CD14-positive monocyte (primary cell): ENCODE results near the gene MYO18A. TPM values are rescaled to one million over a fixed set of nuclear protein-coding genes. Genes with fewer than 3 reads are reported as not detected.
A peak's percentile ranks its signal among the peaks of the same experiment; 100 is the strongest.

Experiments
- DNase-seq, 3 donors: peaks; one replicate each; pipeline ENCODE4 v3.0.0-alpha.2; 2011 to 2022
- H2AFZ ChIP-seq: 2 replicates; pipeline ENCODE4 v1.6.0; 2012; ENCODE audit warnings: mild to moderate bottlenecking, low read depth, low read length, inconsistent platforms; ENCODE audit not compliant: insufficient read depth, poor library complexity, severe bottlenecking
- H3K27ac ChIP-seq, 2 donors: 1 replicate in 1 of 2; 2 replicates in 1 of 2; pipeline ENCODE4 v1.5.1; 2012 to 2013; ENCODE audit warnings: low read length in 2 of 2, control low read depth in 1 of 2, inconsistent platforms in 1 of 2, low read depth in 1 of 2, mild to moderate bottlenecking in 1 of 2
- H3K27me3 ChIP-seq, 2 donors: one replicate each; pipeline versions ENCODE4 v1.6.0 to v1.6.1; 2011 to 2013; ENCODE audit warnings: low read length in 2 of 2; ENCODE audit not compliant: control insufficient read depth in 2 of 2, insufficient read depth in 2 of 2
- H3K36me3 ChIP-seq, 2 donors: replicated peaks in 1 of 2; 1 replicate in 1 of 2; 2 replicates in 1 of 2; pipeline versions ENCODE4 v1.5.1 to v1.6.1; 2012 to 2013; ENCODE audit warnings: low read length in 2 of 2, control low read depth in 1 of 2, inconsistent platforms in 1 of 2, mild to moderate bottlenecking in 1 of 2; ENCODE audit not compliant: insufficient read depth in 2 of 2, control insufficient read depth in 1 of 2
- H3K4me1 ChIP-seq, 2 donors: 1 replicate in 1 of 2; 2 replicates in 1 of 2; pipeline versions ENCODE4 v1.5.1 to v1.6.1; 2012 to 2013; ENCODE audit warnings: low read length in 2 of 2, control low read depth in 1 of 2, inconsistent platforms in 1 of 2, mild to moderate bottlenecking in 1 of 2, moderate library complexity in 1 of 2; ENCODE audit not compliant: insufficient read depth in 2 of 2, control insufficient read depth in 1 of 2
- H3K4me2 ChIP-seq: replicated peaks from 2 replicates; pipeline ENCODE3; 2012; ENCODE audit warnings: low read length, moderate library complexity, mild to moderate bottlenecking; ENCODE audit not compliant: poor library complexity, severe bottlenecking; ENCODE audit errors: extremely low read depth
- H3K4me3 ChIP-seq, 3 experiments: fragments of 200-600 bp in 1 of 3; sonication (generic) in 1 of 3; replicated peaks in 1 of 3; 1 replicate in 2 of 3; 2 replicates in 1 of 3; pipeline ENCODE4 v1.5.1; 2011 to 2013; ENCODE audit warnings: low read length in 3 of 3, mild to moderate bottlenecking in 3 of 3, control low read depth in 2 of 3, low read depth in 2 of 3, inconsistent platforms in 1 of 3, moderate library complexity in 1 of 3
- H3K79me2 ChIP-seq: 2 replicates; pipeline ENCODE4 v1.6.0; 2012; ENCODE audit warnings: mild to moderate bottlenecking, control low read depth, inconsistent platforms, low read length, moderate library complexity; ENCODE audit not compliant: insufficient read depth
- H3K9ac ChIP-seq: 2 replicates; pipeline ENCODE4 v1.6.0; 2017; ENCODE audit warnings: low read length, mild to moderate bottlenecking; ENCODE audit not compliant: insufficient read depth, poor library complexity, severe bottlenecking
- H3K9me3 ChIP-seq, 2 donors: replicated peaks in 1 of 2; 1 replicate in 1 of 2; 2 replicates in 1 of 2; pipeline versions ENCODE4 v1.5.1 to v1.6.1; 2012 to 2013; ENCODE audit warnings: low read length in 2 of 2, control low read depth in 1 of 2; ENCODE audit not compliant: control insufficient read depth in 1 of 2, insufficient read depth in 1 of 2
- H4K20me1 ChIP-seq: 2 replicates; pipeline ENCODE4 v1.6.0; 2012; ENCODE audit warnings: mild to moderate bottlenecking, low read length, control low read depth, moderate library complexity; ENCODE audit not compliant: insufficient read depth
- H3K27ac Mint-ChIP-seq, 7 donors: one replicate each; pipeline ENCODE4 v1.8.0; 2020; ENCODE audit warnings: mild to moderate bottlenecking in 7 of 7, mixed read lengths in 7 of 7, moderate library complexity in 6 of 7, inconsistent platforms in 2 of 7
- H3K27me3 Mint-ChIP-seq, 3 donors: one replicate each; pipeline ENCODE4 v1.8.0; 2021 to 2022; ENCODE audit warnings: low read depth in 3 of 3, mild to moderate bottlenecking in 3 of 3, mixed read lengths in 3 of 3, moderate library complexity in 3 of 3, inconsistent platforms in 1 of 3
- H3K36me3 Mint-ChIP-seq, 2 donors: one replicate each; pipeline ENCODE4 v1.8.0; 2020; ENCODE audit warnings: mixed read lengths in 2 of 2, inconsistent platforms in 1 of 2, mild to moderate bottlenecking in 1 of 2
- H3K4me1 Mint-ChIP-seq: one replicate; pipeline ENCODE4 v1.8.0; 2020; ENCODE audit warnings: mild to moderate bottlenecking, mixed read lengths
- H3K4me3 Mint-ChIP-seq, 2 donors: one replicate each; pipeline ENCODE4 v1.8.0; 2020; ENCODE audit warnings: mild to moderate bottlenecking in 2 of 2, mixed read lengths in 2 of 2, moderate library complexity in 1 of 2
- H3K9me3 Mint-ChIP-seq, 7 donors: one replicate each; pipeline ENCODE4 v1.8.0; 2020 to 2022; ENCODE audit warnings: mixed read lengths in 7 of 7, mild to moderate bottlenecking in 6 of 7, moderate library complexity in 6 of 7, inconsistent platforms in 2 of 7
- WGBS: methylation state at CpG from one replicate; pipeline ENCODE4 v1.1.5; 2013; ENCODE audit warnings: missing lambda C conversion rate; ENCODE audit not compliant: insufficient coverage; 5-methylcytosine and 5-hydroxymethylcytosine counted together
- intact Hi-C, 2 donors: fragments of 100-400 bp; cut with micrococcal nuclease; formaldehyde crosslinking; loops; one replicate each; pipeline versions ENCODE4 v1.15.0 to v1.15.1; 2023
- polyA plus RNA-seq, 3 donors: library from polyadenylated mRNA; depleted of rRNA in 1 of 3; unstranded in 2 of 3; stranded (reverse) in 1 of 3; fragments of 300-500 nt in 2 of 3; fragments of >200 nt in 1 of 3; fragmentation: Illumina TruSeq in 2 of 3; gene quantifications; 1 replicate in 2 of 3; 2 replicates in 1 of 3; pipeline ENCODE4 v1.2.3, GENCODE V29; 2012 to 2021
- TF ChIP-seq, protein P1 (sequence below): fragments of 200-600 bp; IDR thresholded peaks from one replicate; pipeline ENCODE4 v1.8.0; 2022; ENCODE audit warnings: antibody characterized with exemption, mild to moderate bottlenecking

Gene MYO18A
- polyA plus RNA-seq, 3 donors, result 6.3 to 40.2 (median 11.0) TPM

DNA sequence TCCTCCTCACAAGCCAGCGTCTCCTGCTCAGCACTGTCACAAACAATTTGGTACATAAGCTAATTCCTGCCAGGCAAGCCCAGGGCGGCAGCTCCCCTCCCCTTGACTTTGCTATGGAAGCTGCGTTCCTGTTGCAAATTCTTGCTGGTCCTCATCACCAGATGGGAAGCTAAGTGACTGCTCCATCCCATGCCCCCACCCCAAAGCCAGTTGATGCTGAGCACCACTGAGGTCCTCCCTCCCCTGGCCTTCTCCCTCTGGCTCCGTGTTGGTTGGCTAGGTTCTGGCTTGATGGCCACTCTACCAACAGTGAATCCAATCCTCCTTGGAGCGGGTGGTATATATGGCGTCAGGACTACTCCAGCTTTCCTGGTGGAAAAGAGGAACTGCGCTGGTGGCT, 102.9 kb downstream of the MYO18A start:
- Histone ChIP-seq H3K9ac (no peak overlapping the region), H3K36me3 (peaks cover 52 to 72% of the 10 kb centered on the region in 2 donors), H4K20me1 (peaks cover 5% of the 10 kb centered on the region), H3K4me3 (no peak overlapping the region), H3K4me2 (no peak overlapping the region), H2AFZ (no peak overlapping the region), H3K79me2 (no peaks in the 10 kb centered on the region), H3K27ac (no peak overlapping the region), H3K4me1 (no peaks in the 10 kb centered on the region), H3K9me3 (no peaks in the 10 kb centered on the region), H3K27me3 (no peaks in the 10 kb centered on the region)
- Mint-ChIP-seq H3K27me3 (peaks cover 0 to 3% (median 2%) of the 10 kb centered on the region in 3 donors), H3K9me3 (no peaks in the 10 kb centered on the region), H3K27ac (peak overlapping the region in 2 of 7 donors; percentile 16 to 57), H3K4me3 (no peak overlapping the region), H3K4me1 (peaks cover 3% of the 10 kb centered on the region), H3K36me3 (peaks cover 55 to 75% of the 10 kb centered on the region in 2 donors)
- TF ChIP-seq, protein P1, sequence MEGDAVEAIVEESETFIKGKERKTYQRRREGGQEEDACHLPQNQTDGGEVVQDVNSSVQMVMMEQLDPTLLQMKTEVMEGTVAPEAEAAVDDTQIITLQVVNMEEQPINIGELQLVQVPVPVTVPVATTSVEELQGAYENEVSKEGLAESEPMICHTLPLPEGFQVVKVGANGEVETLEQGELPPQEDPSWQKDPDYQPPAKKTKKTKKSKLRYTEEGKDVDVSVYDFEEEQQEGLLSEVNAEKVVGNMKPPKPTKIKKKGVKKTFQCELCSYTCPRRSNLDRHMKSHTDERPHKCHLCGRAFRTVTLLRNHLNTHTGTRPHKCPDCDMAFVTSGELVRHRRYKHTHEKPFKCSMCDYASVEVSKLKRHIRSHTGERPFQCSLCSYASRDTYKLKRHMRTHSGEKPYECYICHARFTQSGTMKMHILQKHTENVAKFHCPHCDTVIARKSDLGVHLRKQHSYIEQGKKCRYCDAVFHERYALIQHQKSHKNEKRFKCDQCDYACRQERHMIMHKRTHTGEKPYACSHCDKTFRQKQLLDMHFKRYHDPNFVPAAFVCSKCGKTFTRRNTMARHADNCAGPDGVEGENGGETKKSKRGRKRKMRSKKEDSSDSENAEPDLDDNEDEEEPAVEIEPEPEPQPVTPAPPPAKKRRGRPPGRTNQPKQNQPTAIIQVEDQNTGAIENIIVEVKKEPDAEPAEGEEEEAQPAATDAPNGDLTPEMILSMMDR, result no peak
- WGBS, result 98% methylated on average over 6 of the region's 7 CpGs
- DNase-seq, result no peak
- intact Hi-C loops, result no loop called here

DNA sequence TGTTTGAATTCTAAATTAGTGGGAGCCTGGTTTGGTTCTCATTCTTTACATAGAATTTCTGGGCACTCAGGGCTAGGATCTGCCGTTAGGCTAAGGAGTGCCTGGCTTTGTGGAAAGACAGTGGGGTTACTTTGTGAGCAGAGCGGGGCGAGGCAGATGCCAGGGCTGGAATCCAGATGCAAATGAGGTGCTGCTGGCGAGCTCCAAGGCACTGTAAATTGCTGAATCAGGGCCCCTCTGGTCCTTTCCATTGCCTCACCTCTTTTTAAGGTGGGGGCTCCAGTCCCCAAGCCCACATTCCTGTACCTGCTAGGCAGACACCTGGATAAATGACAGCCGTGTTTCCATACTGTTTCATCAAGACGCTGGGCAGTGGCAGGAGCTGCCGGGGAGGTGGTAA, 103.5 kb downstream of the MYO18A start:
- Mint-ChIP-seq H3K27ac (no peak overlapping the region), H3K4me1 (peaks cover 3% of the 10 kb centered on the region), H3K4me3 (no peak overlapping the region), H3K27me3 (peaks cover 0 to 3% (median 2%) of the 10 kb centered on the region in 3 donors), H3K9me3 (no peaks in the 10 kb centered on the region), H3K36me3 (peaks cover 50 to 69% of the 10 kb centered on the region in 2 donors)
- TF ChIP-seq, protein P1, result no peak
- H3K9ac ChIP-seq, result no peak overlapping the region
- H2AFZ ChIP-seq, result no peak overlapping the region
- H3K79me2 ChIP-seq, result no peaks in the 10 kb centered on the region
- no peaks in the 10 kb centered on the region for H3K9me3 ChIP-seq
- no peaks in the 10 kb centered on the region for H3K27me3 ChIP-seq
- H3K27ac ChIP-seq, result no peak overlapping the region
- H3K36me3 ChIP-seq, result peaks cover 46 to 66% of the 10 kb centered on the region in 2 donors
- H3K4me3 ChIP-seq, result no peak overlapping the region
- H3K4me1 ChIP-seq, result no peaks in the 10 kb centered on the region
- no peak overlapping the region for H3K4me2 ChIP-seq
- intact Hi-C loops, result no loop called here
- H4K20me1 ChIP-seq, result peaks cover 5% of the 10 kb centered on the region
- DNase-seq, result no peak
- WGBS, result 90% methylated on average over 7 of the region's 7 CpGs
